ENCODE measurements around the gene TSPAN9. TPM values are rescaled to one million over a fixed set of nuclear protein-coding genes. Genes with fewer than 3 reads are reported as not detected.

Gene TSPAN9
- total and polyA plus RNA-seq, 2 of the 4 experiments (the other 2 are of a cell fraction) = 17.7 to 39.1 TPM

DNA sequence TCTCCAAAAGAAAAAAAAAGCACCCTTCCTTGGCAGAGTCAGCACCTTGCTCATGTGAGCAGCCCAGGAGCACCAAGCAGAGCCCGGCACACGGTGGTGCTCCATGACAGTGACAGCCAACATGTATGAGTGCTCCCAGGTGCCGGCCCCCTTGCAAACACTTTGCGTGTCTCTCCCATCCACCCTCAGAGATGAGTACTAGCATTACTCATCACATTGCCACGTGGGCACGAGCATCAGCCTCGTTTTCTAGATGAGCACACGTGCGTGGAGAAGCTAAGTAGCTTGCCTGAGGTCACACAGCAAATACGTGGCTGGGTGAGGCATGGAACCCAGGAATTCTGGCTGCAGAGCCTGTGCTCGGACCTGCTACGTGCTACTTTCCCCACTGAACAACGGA lies 235.9 kb downstream of the TSPAN9 start:
- H2BK20ac ChIP-seq (ENCODE audit: low read depth, low read length) = no peak overlapping the region
- peak overlapping the region; percentile 63; the same call in 1 of the 2 replicates for H3K4ac ChIP-seq (ENCODE audit: low read depth, low read length)
- no peaks in the 10 kb centered on the region for H3K79me1 ChIP-seq (ENCODE audit: low read depth in 1 of 2, low read length in 2 of 2)
- peak overlapping the region; percentile 71 for H2AK9ac ChIP-seq (replicated peaks; ENCODE audit: low read depth, low read length, poor library complexity)
- H3K23ac ChIP-seq (ENCODE audit: low read depth, low read length) = no peak overlapping the region
- no peak overlapping the region for H3K18ac ChIP-seq (ENCODE audit: low read depth, low read length)
- BruUV-seq (replicated peaks) = no TSS peak
- H2BK120ac ChIP-seq (ENCODE audit: low read depth, low read length) = peak overlapping the region; percentile 49; the same call in 1 of the 2 replicates
- H3K27ac ChIP-seq (ENCODE audit: insufficient read depth, low read length) = no peak overlapping the region
- H2BK15ac ChIP-seq (ENCODE audit: low read depth, low read length) = no peak overlapping the region
- CTCF ChIA-PET = interaction anchor here (0.6 to 2.6 kb wide), 3 partner anchors 12 to 129 kb away, joined by 3 to 25 read pairs (median 13); no protein-coding TSS in a partner anchor
- H3K9me1 ChIP-seq (ENCODE audit: insufficient read depth, low read length) = peaks cover 7% of the 10 kb centered on the region; the same call in 1 of the 2 replicates
- no peak overlapping the region for H4K5ac ChIP-seq (ENCODE audit: low read depth, low read length)
- in situ Hi-C loops (cut with MboI; ENCODE audit: low sequenced_read_pairs) (loop anchor here (10.0 kb wide), 1 partner anchor 482 kb away; no protein-coding TSS in a partner anchor), dilution Hi-C loops (cut with HindIII; ENCODE audit: low sequenced_read_pairs, unreplicated experiment) (no loop called here), intact Hi-C loops (cut with micrococcal nuclease) (no loop called here)
- H3K14ac ChIP-seq (replicated peaks; ENCODE audit: low read depth, low read length) = no peak overlapping the region
- H3K4me1 ChIP-seq (ENCODE audit: control insufficient read depth, insufficient read depth, low read length) = peaks cover 6% of the 10 kb centered on the region; the same call in 1 of the 2 replicates
- H3K4me3 ChIP-seq (ENCODE audit: insufficient read depth, low read depth, low read length) = no peak overlapping the region
- H3K56ac ChIP-seq (ENCODE audit: extremely low read depth, insufficient read depth, low read length) = no peak overlapping the region
- H3K9ac ChIP-seq (ENCODE audit: low read depth, low read length) = no peak overlapping the region
- H2BK5ac ChIP-seq (ENCODE audit: low read depth, low read length, poor library complexity, severe bottlenecking) = peak overlapping the region; percentile 25
- no peaks in the 10 kb centered on the region for H3K9me3 ChIP-seq (ENCODE audit: control insufficient read depth, insufficient read depth, low read length)
- H3K36me3 ChIP-seq (ENCODE audit: control insufficient read depth, insufficient read depth, low read length) = no peaks in the 10 kb centered on the region
- POLR2A ChIA-PET (ENCODE audit: unreplicated experiment) = no interaction called here
- H4K20me1 ChIP-seq (ENCODE audit: insufficient read depth, low read length) = no peaks in the 10 kb centered on the region
- H3K27me3 ChIP-seq (ENCODE audit: control insufficient read depth, insufficient read depth, low read length) = peaks cover 34% of the 10 kb centered on the region
- H3K4me2 ChIP-seq (ENCODE audit: low read depth, low read length) = no peak overlapping the region
- peak; percentile 15; the same call in 1 of the 2 replicates for ATAC-seq (ENCODE audit: low read depth)
- peak overlapping the region in 1 of 2 experiments; percentile 45; a peak in 1 of 4 replicates for H4K8ac ChIP-seq (ENCODE audit: low read depth in 2 of 2, low read length in 2 of 2)
- no peak overlapping the region; the same call in 1 of the 2 replicates for H4K91ac ChIP-seq (ENCODE audit: insufficient read depth, low read depth, low read length)
- peak overlapping the region; percentile 64 for H2AFZ ChIP-seq (replicated peaks; ENCODE audit: low read length, poor library complexity)
- peak; percentile 88 for DNase-seq
- H2AK5ac ChIP-seq (ENCODE audit: low read depth, low read length) = peak overlapping the region; percentile 70; the same call in 1 of the 2 replicates
- WGBS, 2 experiments (ENCODE audit: extremely low coverage in 2 of 2, insufficient read length in 1 of 2) = 52% methylated on average over 3 of the region's 13 CpGs; no CpG with 5 or more reads in 1 of the 2 experiments
- TF ChIP-seq MAZ (IDR thresholded peaks at IDR 0.05; ENCODE audit: borderline replicate concordance, low read depth, low read length) (no peak), SMC3 (IDR thresholded peaks at IDR 0.05; ENCODE audit: low read depth, low read length) (no peak), FOS (IDR thresholded peaks at IDR 0.05; ENCODE audit: low read depth, low read length) (peak; percentile 61; the same call in 1 of the 2 replicates), CTCF (conservative IDR thresholded peaks at IDR 0.05; ENCODE audit: low read depth, low read length) (no peak), NFE2L2 (IDR thresholded peaks at IDR 0.05; ENCODE audit: low read depth, low read length) (no peak), BHLHE40 (IDR thresholded peaks at IDR 0.05; ENCODE audit: low read depth, low read length) (peak; percentile 96), ELK1 (IDR thresholded peaks at IDR 0.05; ENCODE audit: borderline replicate concordance, low read depth, low read length) (no peak), CEBPB (IDR thresholded peaks at IDR 0.05; ENCODE audit: low read depth, low read length) (no peak), RCOR1 (IDR thresholded peaks at IDR 0.05; ENCODE audit: insufficient replicate concordance, low read length) (no peak), MAFK (IDR thresholded peaks at IDR 0.05; ENCODE audit: low read depth, low read length) (no peak), CHD1 (IDR thresholded peaks at IDR 0.05; ENCODE audit: low read depth, low read length) (no peak), RAD21 (IDR thresholded peaks at IDR 0.05; ENCODE audit: low read length) (no peak), POLR2A (IDR thresholded peaks at IDR 0.05; ENCODE audit: low read depth, low read length) (no peak), RFX5 (IDR thresholded peaks at IDR 0.05; ENCODE audit: low read depth, low read length) (no peak), MXI1 (IDR thresholded peaks at IDR 0.05; ENCODE audit: borderline replicate concordance, low read depth, low read length) (peak; percentile 64; the same call in 1 of the 2 replicates)
- TF ChIP-seq, protein P1, sequence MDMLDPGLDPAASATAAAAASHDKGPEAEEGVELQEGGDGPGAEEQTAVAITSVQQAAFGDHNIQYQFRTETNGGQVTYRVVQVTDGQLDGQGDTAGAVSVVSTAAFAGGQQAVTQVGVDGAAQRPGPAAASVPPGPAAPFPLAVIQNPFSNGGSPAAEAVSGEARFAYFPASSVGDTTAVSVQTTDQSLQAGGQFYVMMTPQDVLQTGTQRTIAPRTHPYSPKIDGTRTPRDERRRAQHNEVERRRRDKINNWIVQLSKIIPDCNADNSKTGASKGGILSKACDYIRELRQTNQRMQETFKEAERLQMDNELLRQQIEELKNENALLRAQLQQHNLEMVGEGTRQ (IDR thresholded peaks at IDR 0.05; ENCODE audit: low read depth, low read length) = peak; percentile 84
